GM12891 (cell line): Measurements from ENCODE around the gene C19orf73.

Experiments used
- POLR2A ChIP-seq: IDR thresholded peaks from 2 replicates; pipeline ENCODE4 v1.6.1; 2011; ENCODE audit warnings: low read depth, low read length, control low read depth
- POLR2AphosphoS5 ChIP-seq: IDR thresholded peaks from 2 replicates; pipeline ENCODE4 v1.6.1; 2011; ENCODE audit warnings: low read depth, low read length, control low read depth
- TAF1 ChIP-seq: IDR thresholded peaks from 2 replicates; pipeline ENCODE4 v1.6.1; 2011; ENCODE audit warnings: low read depth, low read length, control low read depth

DNA sequence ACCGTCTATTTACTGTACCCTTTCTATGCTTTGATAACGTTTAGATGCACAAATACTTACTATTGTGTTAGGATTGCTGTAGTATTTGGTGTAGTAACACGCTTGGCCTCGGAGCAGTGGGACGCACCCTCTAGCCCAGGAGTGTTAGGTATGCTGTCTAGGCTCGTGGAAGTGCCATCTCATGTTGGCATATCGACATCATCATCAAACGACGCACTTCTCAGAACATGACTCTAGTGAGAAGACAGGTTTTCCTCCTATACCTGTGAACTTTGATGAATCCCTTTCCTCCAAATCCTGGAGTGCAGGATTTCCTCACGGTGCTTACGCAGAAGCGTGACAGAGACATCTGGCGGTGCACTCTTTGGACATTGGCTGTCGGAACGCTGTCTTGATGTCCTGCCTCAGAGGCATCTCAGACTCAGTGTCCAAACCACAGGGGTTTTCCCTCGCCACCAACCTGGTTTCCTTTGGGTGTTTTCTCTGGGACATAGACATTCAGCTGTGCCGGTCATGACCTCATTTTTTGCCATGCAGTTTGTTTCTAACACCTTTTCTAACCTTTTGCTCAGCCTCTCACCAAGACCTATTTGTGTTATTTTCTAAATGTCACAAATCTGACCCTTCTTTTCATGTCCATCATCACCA lies 27.4 kb downstream of the C19orf73 start:
- TF ChIP-seq POLR2A (no peak), POLR2AphosphoS5 (no peak), TAF1 (no peak)
